Activated CD4-positive, alpha-beta T cell treated with anti-CD3 and anti-CD28 coated beads for 24 hours (primary cell): Measurements from ENCODE around the gene ZNF319.
"Not testable (repeated sequence)": the region's sequence is repeated elsewhere in the genome, so short reads cannot be mapped to it uniquely, and the experiment has no call there.

ENCODE experiments used
- DNase-seq, 2 donors: peaks; one replicate each; pipeline ENCODE4 v3.0.0-alpha.2; 2020; ENCODE audit warnings: low read depth in 2 of 2

ZNF319 gene

DNA sequence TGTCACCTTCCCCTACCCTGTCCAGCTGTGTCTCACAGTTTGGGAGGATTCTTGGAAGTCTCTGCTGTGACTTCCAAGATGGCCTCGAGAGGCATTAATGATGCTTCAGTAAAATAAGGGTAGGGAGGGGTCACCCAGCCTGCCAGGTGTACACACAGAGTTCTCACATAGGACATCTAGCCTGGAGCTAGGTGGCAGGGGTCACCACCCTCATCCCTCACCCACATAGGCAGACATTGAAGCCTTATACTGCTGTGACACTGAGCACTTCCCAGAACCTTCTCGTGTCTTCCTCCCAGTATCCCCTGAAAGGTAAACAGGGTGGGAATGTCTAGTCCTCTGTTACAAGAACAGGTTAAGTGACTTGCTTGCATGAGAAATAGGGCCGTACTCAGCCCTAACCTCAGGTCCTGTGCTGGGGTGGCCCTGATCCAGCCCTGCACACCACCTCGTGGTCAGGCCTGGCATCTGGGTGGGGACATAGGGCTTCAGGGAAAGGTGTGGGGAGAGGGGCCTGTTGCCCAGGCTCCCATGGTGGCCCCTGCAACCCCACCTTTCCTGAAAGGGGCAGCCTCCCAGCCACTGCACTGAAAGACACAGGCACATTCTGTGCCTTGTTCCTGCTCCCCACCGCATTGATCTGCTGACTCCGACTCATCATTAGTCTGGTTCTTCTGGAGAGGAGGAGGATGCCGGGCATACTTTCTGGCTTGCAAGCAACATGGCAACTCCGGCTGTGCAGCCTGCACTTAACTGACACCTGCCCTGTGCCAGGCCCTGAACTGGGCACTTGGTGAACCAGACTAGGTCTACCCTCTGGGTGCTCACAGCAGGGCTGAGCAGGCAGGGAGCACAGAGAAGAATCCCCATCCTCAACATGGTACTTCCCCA, 21.4 kb upstream of the ZNF319 start:
- DNase-seq = no peak

DNA sequence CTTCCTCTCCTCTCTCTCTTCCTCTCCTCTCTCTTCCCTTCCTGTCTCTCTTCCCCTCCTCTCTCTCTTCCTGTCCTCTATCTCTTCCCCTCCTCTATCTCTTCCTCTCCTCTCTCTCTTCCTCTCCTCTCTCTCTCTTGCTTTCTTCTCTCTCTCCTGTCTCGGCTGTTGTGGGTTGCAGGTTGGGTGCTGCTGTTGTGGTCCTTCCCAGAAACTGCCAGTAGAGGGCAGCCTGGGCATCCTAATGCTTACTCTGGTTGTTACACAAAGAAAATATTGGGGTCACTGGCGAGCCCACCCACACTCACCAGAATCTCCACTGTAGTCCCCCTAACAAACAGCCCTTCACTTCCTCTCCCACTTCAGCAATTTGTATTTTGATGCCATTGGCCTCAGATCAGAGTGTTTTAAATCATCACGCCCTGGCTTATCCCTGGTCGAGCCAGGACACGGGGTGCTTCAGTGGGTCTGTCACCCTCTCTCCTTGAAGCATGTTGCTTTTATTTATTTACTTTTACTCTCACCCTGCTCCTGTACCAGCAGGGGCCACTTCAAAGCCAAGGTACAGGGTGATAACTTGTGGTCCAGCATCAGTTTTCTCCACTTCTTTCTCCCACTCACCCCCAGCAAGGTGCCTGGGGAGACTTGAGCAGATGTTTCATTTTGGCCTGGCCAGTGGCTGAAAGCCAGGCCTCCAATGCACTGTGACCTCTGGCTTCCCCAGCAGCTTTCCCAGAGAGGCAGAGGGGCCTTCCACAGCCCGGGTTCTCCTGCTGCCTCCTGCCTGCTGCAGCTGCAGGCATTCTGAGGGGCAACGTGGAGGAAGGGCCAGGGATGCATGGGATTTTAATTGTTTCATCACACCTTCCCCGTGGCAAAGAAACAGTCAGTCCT, 20.4 kb upstream of the ZNF319 start:
- DNase-seq = no peak

DNA sequence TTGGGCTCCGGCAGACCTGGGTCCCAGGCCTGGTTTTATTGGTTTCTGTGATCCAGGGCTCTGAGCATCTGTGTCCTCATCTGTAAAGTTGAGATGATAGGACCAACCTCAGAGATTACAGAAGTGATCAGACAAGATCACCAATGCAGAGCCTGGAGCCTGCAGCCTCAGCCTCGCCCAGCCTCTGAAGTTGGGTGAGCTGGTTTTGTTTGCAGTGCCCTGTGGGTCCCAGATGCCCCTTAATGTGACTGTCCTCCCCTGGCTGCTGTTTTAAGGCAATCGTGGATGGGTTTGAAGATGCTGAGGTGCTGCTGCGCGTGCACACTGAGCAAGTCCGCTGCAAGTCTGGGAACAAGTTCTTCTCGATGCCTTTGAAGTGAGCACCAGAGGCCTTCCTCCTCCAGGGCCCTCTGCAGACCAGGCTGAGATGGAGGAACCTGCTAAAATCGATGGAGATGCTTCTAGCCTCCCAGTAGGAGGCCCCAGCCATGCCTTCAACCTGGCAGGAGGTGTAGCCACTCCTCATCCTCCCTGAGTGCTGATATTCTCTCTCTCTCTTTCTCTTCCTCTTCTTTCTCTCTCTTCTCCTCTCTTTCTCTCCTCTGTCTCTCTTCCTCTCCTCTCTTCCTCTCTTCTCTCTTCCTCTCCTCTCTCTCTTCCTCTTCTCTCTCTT, 19.5 kb upstream of the ZNF319 start:
- no peak for DNase-seq

DNA sequence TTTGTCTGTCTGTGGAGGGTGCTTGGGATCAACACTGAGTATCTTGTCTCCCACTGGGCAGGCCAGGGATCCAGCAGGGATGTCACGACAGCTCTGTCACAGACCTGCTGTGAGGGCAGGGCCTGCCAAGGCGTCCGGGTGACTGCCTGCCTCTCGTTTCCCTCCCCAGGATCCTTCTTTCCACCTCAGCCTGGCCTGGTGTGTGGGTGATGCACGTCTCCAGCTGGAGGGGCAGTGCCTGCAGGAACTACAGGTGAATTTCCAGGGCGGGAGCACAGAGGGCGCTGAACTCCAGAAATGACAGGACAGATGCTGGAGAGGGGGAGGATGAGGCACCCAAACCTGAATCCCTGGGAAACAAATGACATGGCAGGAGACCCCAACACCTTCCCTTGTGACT, 18.3 kb upstream of the ZNF319 start:
- DNase-seq = no peak

GRCh38 chr16:58016840-58017446, 16.5 kb upstream of the ZNF319 start:
- no peak for DNase-seq

GRCh38 chr16:58013201-58013956, 12.9 kb upstream of the ZNF319 start:
- DNase-seq = no peak

DNA sequence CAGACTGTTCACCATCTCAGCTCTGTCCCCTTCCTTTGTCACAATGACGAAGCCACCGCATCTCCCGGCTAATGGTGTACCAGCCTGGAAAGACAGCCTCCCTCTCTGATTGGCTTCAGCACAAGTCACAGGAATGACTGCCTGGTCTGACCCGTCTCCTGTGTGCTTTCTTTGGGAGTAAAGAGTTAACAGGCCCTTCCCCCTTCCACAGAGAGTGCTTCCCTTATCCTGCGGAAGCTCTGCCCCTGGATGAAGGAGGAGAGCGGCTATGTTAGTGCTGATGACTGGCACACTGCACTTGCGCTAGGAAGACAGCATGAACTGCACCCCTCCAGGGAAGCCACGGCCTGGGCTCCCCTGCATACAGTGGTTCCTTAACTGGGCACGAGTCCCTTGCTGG, 12.0 kb upstream of the ZNF319 start:
- DNase-seq = no peak

- DNase-seq = no peak
Observed at GRCh38 chr16:58011652-58012051, 11.2 kb upstream of the ZNF319 start.

GRCh38 chr16:58010886-58011285, 10.4 kb upstream of the ZNF319 start:
- no peak for DNase-seq

DNA sequence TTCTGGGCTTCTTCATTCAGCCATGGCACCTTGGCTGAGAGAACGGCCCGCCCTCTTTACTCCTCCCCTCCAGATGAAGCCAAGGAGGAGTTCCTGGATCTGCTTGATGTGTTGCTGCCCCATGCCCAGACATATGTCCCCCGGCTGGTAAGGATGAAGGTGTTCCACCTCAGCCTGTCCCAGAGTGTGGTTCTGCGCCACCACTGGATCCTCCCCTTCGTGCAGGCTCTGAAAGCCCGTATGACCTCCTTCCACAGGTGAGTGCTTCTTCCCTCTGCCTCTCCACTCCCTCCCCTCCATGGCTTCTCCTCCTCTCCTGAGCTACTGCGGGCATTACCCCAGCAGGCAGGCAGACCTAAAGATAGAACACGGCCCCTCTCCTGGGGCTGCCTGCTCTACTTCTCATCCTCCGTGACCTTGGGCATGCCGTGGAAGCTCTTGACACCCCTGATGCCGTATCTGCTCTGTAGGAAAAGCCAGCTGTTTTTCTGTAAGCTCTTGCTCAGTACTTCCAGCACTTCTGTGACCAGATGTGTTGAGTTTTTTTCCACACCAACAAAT, 9.5 kb upstream of the ZNF319 start:
- DNase-seq = no peak

- not testable (repeated sequence) for DNase-seq
Observed at GRCh38 chr16:58004736-58005135, 4.3 kb upstream of the ZNF319 start.

DNA sequence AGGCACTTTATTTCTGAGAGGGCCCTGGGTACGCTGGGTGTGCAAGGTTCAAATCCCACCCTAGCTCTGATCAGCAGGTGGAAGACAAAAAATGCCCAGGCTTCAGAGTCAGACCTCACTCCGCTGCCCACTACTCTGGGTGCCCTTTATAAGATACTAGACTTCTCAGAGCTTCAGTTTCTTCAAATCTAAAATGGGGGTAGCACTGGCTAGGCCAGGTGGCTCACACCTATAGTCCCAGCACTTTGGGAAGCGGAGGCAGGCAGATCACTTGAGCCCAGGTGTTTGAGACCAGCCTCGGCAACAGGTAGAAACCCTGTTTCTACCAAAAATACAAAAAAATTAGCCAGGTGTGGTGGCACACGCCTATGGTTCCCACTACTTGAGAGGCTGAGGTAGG, 2.5 kb upstream of the ZNF319 start:
- no peak for DNase-seq

DNA sequence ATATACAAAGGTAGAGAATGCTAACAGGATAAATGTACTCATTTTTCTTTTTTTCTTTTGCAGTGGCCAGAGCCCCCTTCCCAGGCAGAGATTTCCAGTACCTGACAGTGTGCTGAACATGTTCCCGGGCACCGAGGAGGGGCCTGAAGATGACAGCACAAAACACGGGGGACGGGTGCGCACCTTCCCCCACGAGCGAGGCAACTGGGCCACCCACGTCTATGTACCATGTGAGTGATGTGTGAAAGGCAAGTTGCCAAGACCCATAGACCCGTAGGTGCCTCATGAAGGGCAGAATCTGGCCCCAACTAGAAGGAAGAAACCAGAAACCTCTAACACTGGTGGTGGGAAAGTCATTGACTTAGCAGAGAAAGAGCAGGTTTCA, 1.9 kb upstream of the ZNF319 start:
- no peak for DNase-seq

- DNase-seq = no peak
Observed at GRCh38 chr16:58001781-58002415, 1.4 kb upstream of the ZNF319 start.

DNA sequence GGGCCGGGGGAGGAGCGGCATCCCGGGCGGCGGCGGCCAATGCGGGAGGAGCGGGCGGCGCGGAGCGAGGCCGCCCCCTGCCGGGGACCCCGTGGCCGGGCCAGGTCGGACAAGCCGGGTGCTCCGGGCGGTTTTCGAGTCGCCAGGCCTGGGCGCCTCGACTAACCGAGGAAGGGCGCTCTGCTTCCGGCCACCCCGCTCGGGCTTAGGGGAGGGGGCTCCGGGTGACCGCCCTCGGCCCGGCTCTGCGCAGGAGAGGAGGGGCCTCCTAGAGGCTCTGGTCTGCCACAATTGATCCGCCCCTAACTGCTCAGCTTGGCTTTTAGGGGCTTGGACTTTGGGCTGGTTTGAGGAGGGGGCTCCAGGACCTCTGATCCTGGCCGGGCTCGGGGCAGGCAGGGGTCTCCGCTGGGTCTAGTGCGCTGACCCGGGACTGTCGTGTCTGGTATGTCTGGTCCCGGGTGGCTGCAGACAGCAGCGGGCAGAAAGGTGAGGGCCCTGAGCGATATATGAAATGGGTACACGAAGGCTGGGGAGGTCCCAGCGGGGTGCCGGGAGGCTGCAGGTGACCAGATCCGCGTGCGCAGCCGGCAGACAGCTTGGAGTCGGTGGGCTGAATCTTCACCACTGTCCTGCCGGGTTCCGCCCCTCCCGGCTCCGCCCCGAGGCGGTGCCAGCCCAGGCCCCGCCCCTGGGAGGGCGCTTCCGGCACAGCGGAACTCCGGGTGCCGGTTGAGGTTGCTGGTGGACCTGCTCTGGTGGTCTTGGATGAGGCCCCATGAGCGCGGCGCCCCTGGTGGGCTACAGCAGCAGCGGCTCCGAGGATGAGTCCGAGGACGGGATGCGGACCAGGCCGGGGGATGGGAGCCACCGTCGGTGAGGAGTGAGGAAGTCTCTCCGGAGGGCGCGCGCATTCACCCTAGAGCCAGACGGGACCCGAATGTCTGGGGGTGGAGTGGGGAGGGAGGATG, 519 bp upstream of the ZNF319 start, which contains the start of gene USB1:
Gene USB1, plus strand, starts transcription at position 702 of the 971 bp plus-strand sequence. Its CDS starts 77 bp downstream, at position 779.
- DNase-seq = peak; percentile 68 to 74

- no peak for DNase-seq
Observed at GRCh38 chr16:57999366-57999970, 1.0 kb downstream of the ZNF319 start.

DNA sequence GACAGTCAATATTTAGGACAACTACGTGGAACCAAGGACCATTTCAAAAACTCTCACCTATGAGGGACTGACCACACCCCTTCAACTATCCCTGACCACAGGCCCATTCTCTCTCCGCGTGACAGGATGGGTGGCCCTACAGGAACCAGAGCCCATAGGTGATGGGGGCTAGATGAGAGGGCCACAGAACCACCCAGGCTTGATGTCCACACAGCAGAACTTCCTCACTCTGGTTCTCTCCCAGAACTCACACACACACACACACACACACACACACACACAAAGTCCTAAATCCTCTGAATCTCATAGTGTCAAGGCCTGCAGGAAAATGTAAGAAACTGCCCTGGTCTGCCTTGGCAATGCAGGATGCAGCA, 1.5 kb downstream of the ZNF319 start:
- DNase-seq = no peak

GRCh38 chr16:57998486-57998885, 2.0 kb downstream of the ZNF319 start:
- DNase-seq = peak in 1 of 2 donors; percentile 55
